ENCODE results near the gene SKI.
"Not testable (repeated sequence)": the region's sequence is repeated elsewhere in the genome, so short reads cannot be mapped to it uniquely, and the experiment has no call there.

SKI gene

GRCh38 chr1:2291577-2291976 is 63.5 kb downstream of the SKI start:
- DNase-seq (ENCODE audit: low spot score): no peak

GRCh38 chr1:2292725-2293450 is 64.8 kb downstream of the SKI start:
- DNase-seq (ENCODE audit: low spot score): no peak

- no peak for DNase-seq (ENCODE audit: low spot score)
These were observed 66.1 kb downstream of the SKI start for GRCh38 chr1:2294033-2294724.

- DNase-seq (ENCODE audit: low spot score): no peak
These were observed 66.6 kb downstream of the SKI start for GRCh38 chr1:2294725-2295078.

- DNase-seq (ENCODE audit: low spot score): no peak
These were observed 67.4 kb downstream of the SKI start for GRCh38 chr1:2295526-2295925.

- DNase-seq (ENCODE audit: low spot score): not testable (repeated sequence)
These were observed 68.1 kb downstream of the SKI start for GRCh38 chr1:2296211-2296610.

- DNase-seq (ENCODE audit: low spot score): no peak
These were observed 68.5 kb downstream of the SKI start for GRCh38 chr1:2296614-2297013.

GRCh38 chr1:2297246-2298011 is 69.3 kb downstream of the SKI start:
- DNase-seq (ENCODE audit: low spot score): no peak

GRCh38 chr1:2298685-2299084 is 70.6 kb downstream of the SKI start:
- no peak for DNase-seq (ENCODE audit: low spot score)

- DNase-seq (ENCODE audit: low spot score): no peak
These were observed 71.1 kb downstream of the SKI start for GRCh38 chr1:2299131-2299627.

- no peak for DNase-seq (ENCODE audit: low spot score)
These were observed 72.1 kb downstream of the SKI start for GRCh38 chr1:2300004-2300771.

- no peak for DNase-seq (ENCODE audit: low spot score)
These were observed 72.9 kb downstream of the SKI start for GRCh38 chr1:2300851-2301606.

GRCh38 chr1:2301607-2302291 is 73.6 kb downstream of the SKI start:
- no peak for DNase-seq (ENCODE audit: low spot score)

GRCh38 chr1:2302292-2302925 is 74.3 kb downstream of the SKI start:
- DNase-seq (ENCODE audit: low spot score): no peak

GRCh38 chr1:2303016-2303775 is 75.1 kb downstream of the SKI start:
- no peak for DNase-seq (ENCODE audit: low spot score)

GRCh38 chr1:2303781-2304180 is 75.7 kb downstream of the SKI start:
- no peak for DNase-seq (ENCODE audit: low spot score)

- DNase-seq (ENCODE audit: low spot score): no peak
These were observed 76.2 kb downstream of the SKI start for GRCh38 chr1:2304282-2304681.

- no peak for DNase-seq (ENCODE audit: low spot score)
These were observed 77.0 kb downstream of the SKI start for GRCh38 chr1:2304921-2305681.

All from SK-N-DZ (cell line).